ENCODE data around the gene OPN3. TPM values are rescaled to one million over a fixed set of nuclear protein-coding genes. Genes with fewer than 3 reads are reported as not detected.

OPN3 gene
- total RNA-seq, 1 experiment from 2014 or later: 7.8 TPM

DNA sequence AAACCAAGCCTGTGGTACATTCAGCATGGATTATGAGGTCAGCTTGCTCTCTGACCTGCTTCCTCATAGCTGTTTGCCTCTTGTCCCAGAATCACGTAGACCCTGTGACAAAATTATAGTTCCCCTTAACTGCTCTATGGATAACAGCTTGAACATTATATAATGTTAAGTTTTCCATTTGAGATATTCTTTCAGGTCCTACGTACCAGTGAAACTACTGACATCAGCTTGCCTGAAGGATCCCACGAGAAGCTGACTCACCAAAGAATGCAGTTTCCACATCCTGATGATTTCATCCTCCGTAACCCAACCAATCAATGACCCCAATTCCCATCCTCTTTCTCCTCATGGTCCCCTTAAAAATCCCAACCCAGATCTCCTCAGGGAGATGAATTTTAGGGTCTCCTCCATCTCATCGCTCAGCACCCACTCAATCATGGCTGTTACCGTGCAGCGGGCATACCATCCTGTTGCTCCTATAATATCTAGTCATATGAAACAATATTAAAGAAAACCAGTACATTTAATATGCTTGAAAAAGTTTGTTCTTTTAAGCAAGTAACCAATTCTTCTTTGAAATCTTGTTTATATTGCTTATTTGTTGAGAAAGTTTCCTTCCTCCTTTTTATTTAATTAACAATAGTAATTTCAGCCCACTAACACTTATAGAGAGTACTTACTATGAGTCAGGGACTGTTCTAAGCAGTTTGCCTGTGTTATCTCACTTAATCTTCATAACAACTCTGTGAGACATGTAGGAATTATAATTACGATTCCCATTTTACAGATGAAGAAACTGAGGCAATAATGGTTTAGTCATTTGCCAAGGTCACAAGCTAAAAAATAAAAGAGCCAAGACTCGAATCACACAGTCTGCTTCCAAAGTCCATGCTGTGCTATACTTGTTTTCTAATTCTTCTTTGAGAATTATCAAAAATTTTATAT, 27.4 kb downstream of the OPN3 start:
- no peak for DNase-seq
- intact Hi-C loops (cut with micrococcal nuclease; ENCODE audit: unreplicated experiment): loop anchor here (5.0 kb wide), 1 partner anchor 374 kb away; no protein-coding TSS in a partner anchor
- H3K27ac Mint-ChIP-seq (ENCODE audit: unreplicated experiment): no peak overlapping the region
- no peaks in the 10 kb centered on the region for H3K36me3 Mint-ChIP-seq (ENCODE audit: insufficient read depth, unreplicated experiment)
- ChIA-PET POLR2A (no interaction called here), CTCF (interaction anchor here (0.6 kb wide), 1 partner anchor 12 kb away, joined by 3 read pairs; no protein-coding TSS in a partner anchor)
- no peaks in the 10 kb centered on the region for H3K27me3 Mint-ChIP-seq (ENCODE audit: insufficient read depth, unreplicated experiment)
- TF ChIP-seq CTCF (IDR thresholded peaks at IDR 0.05; ENCODE audit: insufficient read depth in 1 of 2, low read depth in 1 of 2, low read length in 1 of 2, severe bottlenecking in 1 of 2, unreplicated experiment in 1 of 2): no peak
- Histone ChIP-seq H3K27me3 (replicated peaks; ENCODE audit: control insufficient read depth, insufficient read depth, low read length) (no peaks in the 10 kb centered on the region), H3K4me3 (ENCODE audit: low read depth, low read length) (no peak overlapping the region), H3K9me3 (no peaks in the 10 kb centered on the region), H3K36me3 (ENCODE audit: control insufficient read depth, insufficient read depth, low read length) (no peaks in the 10 kb centered on the region), H3K4me1 (peaks cover 14% of the 10 kb centered on the region)
- BruUV-seq (replicated peaks): no TSS peak
- H3K4me3 Mint-ChIP-seq (ENCODE audit: unreplicated experiment): no peak overlapping the region
- H3K4me1 Mint-ChIP-seq (ENCODE audit: low read depth, unreplicated experiment): peaks cover 21% of the 10 kb centered on the region
- H3K9me3 Mint-ChIP-seq (ENCODE audit: unreplicated experiment): no peaks in the 10 kb centered on the region

- Mint-ChIP-seq H3K36me3 (ENCODE audit: insufficient read depth, unreplicated experiment) (no peaks in the 10 kb centered on the region), H3K27ac (ENCODE audit: unreplicated experiment) (no peak overlapping the region), H3K27me3 (ENCODE audit: insufficient read depth, unreplicated experiment) (no peaks in the 10 kb centered on the region), H3K9me3 (ENCODE audit: unreplicated experiment) (no peaks in the 10 kb centered on the region), H3K4me1 (ENCODE audit: low read depth, unreplicated experiment) (peaks cover 21% of the 10 kb centered on the region), H3K4me3 (ENCODE audit: unreplicated experiment) (no peak overlapping the region)
- peaks cover 14% of the 10 kb centered on the region for H3K4me1 ChIP-seq
- no peaks in the 10 kb centered on the region for H3K36me3 ChIP-seq (ENCODE audit: control insufficient read depth, insufficient read depth, low read length)
- TF ChIP-seq CTCF (IDR thresholded peaks at IDR 0.05; ENCODE audit: insufficient read depth in 1 of 2, low read depth in 1 of 2, low read length in 1 of 2, severe bottlenecking in 1 of 2, unreplicated experiment in 1 of 2): no peak
- intact Hi-C loops (cut with micrococcal nuclease; ENCODE audit: unreplicated experiment): loop anchor here (1.0 to 5.0 kb wide), 5 partner anchors 16 to 376 kb away; partner anchors contain the start of genes CHML and OPN3
- BruUV-seq (replicated peaks): no TSS peak
- DNase-seq: no peak
- no peak overlapping the region for H3K4me3 ChIP-seq (ENCODE audit: low read depth, low read length)
- ChIA-PET CTCF (no interaction called here), POLR2A (no interaction called here)
- no peaks in the 10 kb centered on the region for H3K27me3 ChIP-seq (replicated peaks; ENCODE audit: control insufficient read depth, insufficient read depth, low read length)
- H3K9me3 ChIP-seq: no peaks in the 10 kb centered on the region
Observed at GRCh38 chr1:241611736-241612135, 28.4 kb downstream of the OPN3 start.

- no TSS peak for BruUV-seq (replicated peaks)
- intact Hi-C loops (cut with micrococcal nuclease; ENCODE audit: unreplicated experiment): loop anchor here (1.0 to 5.0 kb wide), 5 partner anchors 16 to 376 kb away; partner anchors contain the start of genes CHML and OPN3
- Histone ChIP-seq H3K4me1 (peaks cover 14% of the 10 kb centered on the region), H3K9me3 (no peaks in the 10 kb centered on the region), H3K27me3 (replicated peaks; ENCODE audit: control insufficient read depth, insufficient read depth, low read length) (no peaks in the 10 kb centered on the region), H3K36me3 (ENCODE audit: control insufficient read depth, insufficient read depth, low read length) (no peaks in the 10 kb centered on the region), H3K4me3 (ENCODE audit: low read depth, low read length) (no peak overlapping the region)
- ChIA-PET POLR2A (no interaction called here), CTCF (interaction anchor here (0.7 to 1.7 kb wide), 6 partner anchors 16 to 240 kb away, joined by 3 to 9 read pairs (median 4); no protein-coding TSS in a partner anchor)
- Mint-ChIP-seq H3K9me3 (ENCODE audit: unreplicated experiment) (no peaks in the 10 kb centered on the region), H3K4me3 (ENCODE audit: unreplicated experiment) (no peak overlapping the region), H3K27ac (ENCODE audit: unreplicated experiment) (no peak overlapping the region), H3K36me3 (ENCODE audit: insufficient read depth, unreplicated experiment) (no peaks in the 10 kb centered on the region), H3K27me3 (ENCODE audit: insufficient read depth, unreplicated experiment) (no peaks in the 10 kb centered on the region), H3K4me1 (ENCODE audit: low read depth, unreplicated experiment) (peaks cover 18% of the 10 kb centered on the region)
- TF ChIP-seq CTCF (IDR thresholded peaks at IDR 0.05; ENCODE audit: insufficient read depth in 1 of 2, low read depth in 1 of 2, low read length in 1 of 2, severe bottlenecking in 1 of 2, unreplicated experiment in 1 of 2): peak; percentile 8 to 41
- DNase-seq: peak in 1 of 2 experiments; percentile 56
Observed at GRCh38 chr1:241611063-241611462, 29.1 kb downstream of the OPN3 start.
